NCI-H2107 treated with DMSO at 0.1 percent for 48 hours (cell line): ENCODE data around the gene LRATD1.
"Not testable (repeated sequence)": the region's sequence is repeated elsewhere in the genome, so short reads cannot be mapped to it uniquely, and the experiment has no call there.

Experiments
- DNase-seq: peaks from one replicate; lab custom pipeline; 2025; ENCODE audit not compliant: unreplicated experiment; lab: John Stamatoyannopoulos, UW

The LRATD1 gene

GRCh38 chr2:14632133-14632936, at the start of gene LRATD1:
LRATD1 (plus strand) TSS chr2:14632717; CDS start chr2:14633980, 1,263 bp downstream.
- peak; percentile 88 for DNase-seq

GRCh38 chr2:14583059-14583458, 49.5 kb upstream of the LRATD1 start:
- DNase-seq, result no peak

- no peak for DNase-seq
These were observed 48.7 kb upstream of the LRATD1 start for GRCh38 chr2:14583802-14584201.

GRCh38 chr2:14587119-14587518, 45.4 kb upstream of the LRATD1 start:
- no peak for DNase-seq

GRCh38 chr2:14601156-14601770, 31.3 kb upstream of the LRATD1 start:
- DNase-seq, result no peak

- no peak for DNase-seq
These were observed 30.2 kb upstream of the LRATD1 start for GRCh38 chr2:14602309-14602708.

- DNase-seq, result no peak
These were observed 28.8 kb upstream of the LRATD1 start for GRCh38 chr2:14603676-14604075.

- DNase-seq, result no peak
These were observed 24.3 kb upstream of the LRATD1 start for GRCh38 chr2:14608245-14608644.

GRCh38 chr2:14614017-14614416, 18.5 kb upstream of the LRATD1 start:
- no peak for DNase-seq

GRCh38 chr2:14615121-14615520, 17.4 kb upstream of the LRATD1 start:
- no peak for DNase-seq

- no peak for DNase-seq
These were observed 16.8 kb upstream of the LRATD1 start for GRCh38 chr2:14615760-14616159.

- no peak for DNase-seq
These were observed 16.2 kb upstream of the LRATD1 start for GRCh38 chr2:14616342-14616741.

GRCh38 chr2:14616950-14617349, 15.6 kb upstream of the LRATD1 start:
- no peak for DNase-seq

GRCh38 chr2:14619441-14619840, 13.1 kb upstream of the LRATD1 start:
- DNase-seq, result no peak

GRCh38 chr2:14621114-14621513, 11.4 kb upstream of the LRATD1 start:
- no peak for DNase-seq

GRCh38 chr2:14621906-14622549, 10.5 kb upstream of the LRATD1 start:
- no peak for DNase-seq

- not testable (repeated sequence) for DNase-seq
These were observed 10.0 kb upstream of the LRATD1 start for GRCh38 chr2:14622550-14622939.

GRCh38 chr2:14623237-14623636, 9.3 kb upstream of the LRATD1 start:
- no peak for DNase-seq

- peak; percentile 98 for DNase-seq
These were observed 5.6 kb upstream of the LRATD1 start for GRCh38 chr2:14626873-14627272.

- DNase-seq, result no peak
These were observed 3.6 kb upstream of the LRATD1 start for GRCh38 chr2:14628901-14629300.

- no peak for DNase-seq
These were observed 994 bp upstream of the LRATD1 start for GRCh38 chr2:14631406-14632040.

GRCh38 chr2:14633061-14633460, 544 bp downstream of the LRATD1 start:
- no peak for DNase-seq
